ENCODE results near the gene SH3TC1.

Gene SH3TC1

DNA sequence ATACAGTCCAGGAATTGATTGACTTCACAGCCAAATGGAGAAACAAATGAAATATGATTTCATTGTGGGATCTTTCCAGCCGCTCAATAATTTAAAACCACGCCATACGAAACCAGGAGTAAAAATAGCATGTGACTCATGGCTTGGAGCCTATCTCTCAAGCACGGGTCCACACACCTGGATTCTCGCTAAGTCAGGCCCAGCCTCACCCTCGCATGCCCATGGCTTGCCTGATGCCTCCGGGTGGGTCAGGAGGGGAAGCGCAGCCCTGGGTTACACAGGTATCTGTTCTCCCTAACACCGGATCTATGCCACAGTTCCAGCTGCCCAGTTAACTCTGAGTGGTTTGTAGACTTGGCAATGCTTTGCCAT lies 34.9 kb upstream of the SH3TC1 start:
- DNase-seq: no peak

- no peak for DNase-seq
These were observed 34.4 kb upstream of the SH3TC1 start for GRCh38 chr4:8164687-8165086.

DNA sequence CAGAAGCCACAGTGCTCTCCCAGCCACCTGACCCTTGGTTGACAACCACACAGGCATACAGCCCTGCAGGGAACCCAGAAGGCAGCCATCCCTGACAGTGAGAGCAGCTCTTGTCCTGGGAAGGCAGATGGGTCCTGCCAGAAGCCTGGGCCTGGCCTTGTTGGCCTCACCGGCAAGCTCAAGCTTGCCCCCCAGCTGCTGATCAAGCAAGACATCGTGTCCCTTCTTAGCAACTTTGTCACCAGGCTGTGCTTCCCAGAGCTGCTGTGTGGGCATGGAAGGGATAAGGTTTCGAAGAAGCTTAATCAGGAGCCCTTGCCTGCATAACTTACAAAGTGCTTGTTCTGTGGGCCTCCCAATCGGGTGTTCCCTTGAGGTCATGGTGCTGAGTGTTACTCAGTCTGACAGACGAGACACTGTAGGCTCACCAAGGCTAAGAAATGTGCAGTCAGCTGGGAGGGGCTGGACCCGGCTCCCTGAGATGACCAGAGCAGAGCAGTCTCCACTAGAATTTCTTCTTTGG lies 33.7 kb upstream of the SH3TC1 start:
- DNase-seq: no peak

- DNase-seq: no peak
These were observed 31.8 kb upstream of the SH3TC1 start for GRCh38 chr4:8167291-8167690.

DNA sequence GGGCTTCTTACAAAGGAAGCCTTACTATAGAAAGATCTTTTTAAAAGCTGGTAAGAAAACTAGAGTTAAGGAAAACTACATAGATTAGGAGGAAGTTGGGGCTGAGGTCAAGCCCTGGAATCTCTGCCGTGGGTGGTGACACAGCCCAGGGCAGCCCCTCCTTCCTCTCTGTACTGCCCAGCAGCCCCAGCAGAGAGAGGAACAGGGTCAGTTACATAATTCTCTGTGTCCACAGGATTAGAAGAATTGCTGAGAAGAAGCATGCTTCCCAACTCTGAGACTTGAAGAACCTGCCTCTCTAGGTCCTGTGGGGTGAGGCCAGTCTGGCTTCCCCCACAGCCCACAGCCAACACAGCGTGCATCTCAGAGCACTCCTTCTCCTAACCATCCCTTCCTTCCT lies 31.3 kb upstream of the SH3TC1 start:
- no peak for DNase-seq

- no peak for DNase-seq
These were observed 30.9 kb upstream of the SH3TC1 start for GRCh38 chr4:8168232-8168631.

DNA sequence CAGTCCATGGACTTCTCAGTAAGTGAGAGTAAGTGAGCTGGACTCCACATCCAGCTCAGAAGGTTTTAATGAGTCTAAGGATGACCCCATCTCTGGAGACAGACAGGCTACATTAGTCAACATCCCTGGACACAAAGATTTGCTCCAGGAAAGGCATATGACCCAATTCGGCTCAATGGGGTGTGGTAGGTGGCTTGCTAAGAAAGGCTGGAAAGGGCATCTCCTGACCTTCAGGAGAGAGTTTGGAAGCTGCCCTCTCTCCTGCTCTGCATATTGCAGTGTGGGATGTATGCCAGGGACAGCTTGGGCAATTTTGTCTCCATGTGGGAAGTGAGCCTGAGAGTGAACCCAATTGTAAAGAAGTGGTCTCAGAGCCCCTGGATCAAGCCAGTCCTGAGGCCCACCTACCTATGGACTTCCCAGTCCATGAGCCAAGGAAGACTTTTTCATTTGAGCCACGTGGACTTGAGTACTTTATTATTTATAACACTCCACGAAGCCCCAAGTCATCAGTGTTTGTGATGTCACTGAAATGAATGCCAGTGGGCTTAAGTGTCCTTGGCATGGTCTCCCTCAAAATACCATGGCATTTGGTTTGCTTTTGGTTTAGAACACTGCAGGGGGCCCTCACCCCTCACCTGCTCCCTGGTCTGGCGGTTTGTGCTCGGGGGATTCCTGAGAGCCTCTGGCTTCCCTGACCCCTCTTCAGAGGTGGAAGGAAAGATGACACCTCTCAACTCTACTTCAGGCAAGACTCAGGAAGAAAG lies 30.1 kb upstream of the SH3TC1 start:
- DNase-seq: no peak

DNA sequence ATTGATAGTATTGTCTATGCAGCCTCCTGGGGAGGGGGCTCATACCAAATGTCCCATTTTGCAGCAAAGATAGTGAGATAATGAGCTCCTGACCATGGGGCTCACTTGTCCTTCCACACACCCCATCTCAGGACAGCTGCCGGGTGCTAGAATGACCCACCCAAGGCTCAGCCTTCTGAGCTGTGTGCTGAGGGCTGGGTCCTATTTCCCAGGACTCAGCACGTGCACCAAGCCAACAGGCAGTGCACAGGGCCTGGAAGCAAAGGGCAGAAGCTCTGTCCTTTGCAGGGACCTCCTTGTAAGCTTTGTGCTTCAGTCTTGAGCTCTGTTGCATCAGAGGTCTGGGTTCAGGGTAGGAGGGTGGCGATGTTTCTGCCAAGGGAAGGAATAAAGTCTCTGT lies 29.3 kb upstream of the SH3TC1 start:
- no peak for DNase-seq

DNA sequence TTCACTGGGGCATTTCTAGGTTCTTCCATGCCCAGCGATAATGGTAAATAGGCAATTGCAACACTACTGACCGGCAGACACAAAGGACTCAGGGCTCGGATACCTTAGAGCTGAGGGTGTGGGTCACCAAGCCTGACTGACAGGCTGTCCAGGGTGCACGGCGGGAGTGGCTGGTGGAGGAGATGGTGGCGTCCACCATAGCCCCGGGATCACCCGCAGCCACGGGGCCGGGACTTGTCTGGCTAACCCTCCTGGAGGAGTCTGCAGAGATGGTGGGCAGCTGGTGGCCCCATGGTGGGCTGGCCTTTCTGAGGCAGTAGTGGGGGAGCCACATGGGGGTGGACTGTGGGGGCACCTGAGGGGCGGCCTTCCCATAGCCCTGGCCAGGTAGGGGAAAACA lies 28.7 kb upstream of the SH3TC1 start:
- no peak for DNase-seq

DNA sequence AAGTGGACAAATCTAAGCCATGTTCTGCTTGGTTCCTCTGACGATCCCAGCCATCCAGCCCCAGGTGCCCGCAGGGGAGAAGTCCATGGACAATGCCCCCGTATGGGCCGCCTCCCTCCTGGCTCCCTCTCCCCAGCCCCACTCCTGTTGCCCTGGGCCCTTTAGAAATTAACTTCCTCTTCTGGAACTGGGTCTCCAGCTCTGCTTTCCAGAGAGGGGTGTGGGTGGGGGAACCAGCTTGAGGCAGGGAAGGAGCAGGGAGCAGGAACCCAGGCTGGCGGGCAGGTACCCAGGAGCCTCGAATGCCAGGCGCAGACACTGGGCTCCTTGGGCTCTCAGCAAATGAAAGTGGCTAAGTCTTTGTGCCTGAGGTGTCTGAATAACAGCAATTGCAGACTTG lies 27.8 kb upstream of the SH3TC1 start:
- DNase-seq: no peak

DNA sequence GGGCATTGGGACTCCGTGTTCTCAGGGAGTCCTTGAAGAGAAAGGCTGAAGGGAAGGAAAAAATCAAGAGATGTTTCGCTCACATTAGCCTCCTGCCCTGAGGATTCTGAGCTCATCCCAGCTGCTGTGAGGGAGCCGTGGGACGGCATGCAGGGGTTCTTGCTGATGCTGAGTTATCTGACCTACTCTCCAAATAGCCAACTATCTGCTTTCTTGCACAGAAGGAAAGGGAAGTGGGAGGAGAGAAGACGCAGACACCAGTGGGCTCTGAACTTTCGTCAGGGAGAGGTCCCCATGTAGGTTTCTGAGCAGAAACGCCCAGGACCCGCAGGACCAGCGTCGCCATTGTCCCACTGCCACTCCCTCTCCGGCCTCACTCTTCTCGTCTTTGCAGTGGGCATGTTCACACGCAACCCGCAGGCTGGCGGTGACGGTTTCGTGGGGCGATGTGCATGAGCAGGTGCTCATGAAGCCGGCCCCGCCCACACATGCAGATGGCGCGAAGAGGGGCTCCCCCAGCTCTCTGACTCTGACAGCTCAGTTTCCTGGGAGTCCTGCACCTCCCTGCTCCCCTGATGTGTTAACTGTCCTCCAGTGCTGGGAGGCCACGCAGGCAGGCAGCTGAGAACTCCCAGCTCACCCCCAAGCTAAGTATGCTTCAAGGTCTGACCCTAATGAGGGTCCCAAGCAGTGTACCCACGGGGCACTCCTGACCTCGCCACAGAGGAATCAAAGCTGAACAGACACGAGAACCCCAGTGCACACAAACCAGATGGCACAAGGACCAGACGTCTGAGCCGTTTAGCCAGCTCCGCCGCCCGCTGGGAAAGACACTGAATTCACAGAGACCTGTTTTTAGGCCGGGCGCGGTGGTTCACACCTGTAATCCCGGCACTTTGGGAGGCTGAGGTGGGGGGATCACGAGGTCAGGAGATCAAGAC lies 26.8 kb upstream of the SH3TC1 start:
- DNase-seq: no peak

DNA sequence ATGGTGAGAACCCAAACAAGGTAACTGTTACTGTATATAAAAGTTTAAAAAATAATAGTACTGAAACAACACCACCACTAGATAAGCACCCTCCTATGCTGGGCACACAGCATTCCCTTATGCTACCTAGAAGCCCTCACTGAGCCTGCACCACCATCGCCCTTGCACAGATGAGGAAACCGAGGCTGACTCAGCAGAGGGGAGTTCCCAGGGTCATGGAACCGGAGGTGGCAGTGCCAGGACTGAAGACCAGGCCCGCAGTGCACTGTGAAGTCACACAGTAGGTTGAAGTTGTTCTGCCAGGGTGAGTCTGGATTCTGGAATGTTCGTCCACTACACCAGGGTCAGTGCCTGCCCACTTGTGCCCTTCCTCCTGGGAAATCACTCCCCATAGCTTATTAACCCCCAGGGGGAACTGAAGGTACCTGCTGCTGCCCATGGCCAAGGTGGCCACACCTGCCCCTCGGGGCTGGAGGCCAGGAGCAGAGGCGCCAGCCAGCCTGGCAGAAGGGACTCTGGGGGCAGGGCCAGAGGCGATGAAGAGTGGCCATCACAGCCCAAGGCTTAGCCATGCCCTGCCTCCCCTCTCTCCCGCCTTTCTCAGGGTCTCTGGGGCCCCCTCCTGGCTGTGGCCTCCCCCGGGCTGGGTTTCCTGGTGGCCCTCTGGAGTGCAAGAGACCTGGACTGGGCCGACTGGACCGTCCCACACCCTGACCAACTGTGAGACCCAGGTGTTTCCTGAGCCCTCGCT lies 25.4 kb upstream of the SH3TC1 start:
- DNase-seq: no peak

GRCh38 chr4:8174970-8175369 lies 24.1 kb upstream of the SH3TC1 start:
- no peak for DNase-seq

DNA sequence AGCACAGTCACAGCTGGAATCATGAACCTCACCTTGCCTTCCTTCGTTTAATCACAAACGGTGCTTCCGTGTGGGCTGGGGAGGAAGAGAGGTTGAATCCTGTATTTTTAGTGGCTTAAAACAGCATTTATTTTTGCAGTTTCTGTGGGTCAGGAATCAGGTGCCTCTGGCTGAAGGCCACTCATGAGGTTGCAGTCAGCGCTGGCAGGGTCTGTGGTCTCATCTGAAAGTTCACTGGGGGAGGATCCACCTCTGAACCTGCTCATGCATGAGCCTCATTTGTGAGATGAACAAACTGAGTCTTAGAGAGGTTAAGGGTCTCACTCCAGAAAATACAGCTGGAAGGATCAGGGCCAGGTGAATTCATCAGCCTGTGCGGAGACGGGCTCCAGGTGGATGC lies 23.4 kb upstream of the SH3TC1 start:
- no peak for DNase-seq

DNA sequence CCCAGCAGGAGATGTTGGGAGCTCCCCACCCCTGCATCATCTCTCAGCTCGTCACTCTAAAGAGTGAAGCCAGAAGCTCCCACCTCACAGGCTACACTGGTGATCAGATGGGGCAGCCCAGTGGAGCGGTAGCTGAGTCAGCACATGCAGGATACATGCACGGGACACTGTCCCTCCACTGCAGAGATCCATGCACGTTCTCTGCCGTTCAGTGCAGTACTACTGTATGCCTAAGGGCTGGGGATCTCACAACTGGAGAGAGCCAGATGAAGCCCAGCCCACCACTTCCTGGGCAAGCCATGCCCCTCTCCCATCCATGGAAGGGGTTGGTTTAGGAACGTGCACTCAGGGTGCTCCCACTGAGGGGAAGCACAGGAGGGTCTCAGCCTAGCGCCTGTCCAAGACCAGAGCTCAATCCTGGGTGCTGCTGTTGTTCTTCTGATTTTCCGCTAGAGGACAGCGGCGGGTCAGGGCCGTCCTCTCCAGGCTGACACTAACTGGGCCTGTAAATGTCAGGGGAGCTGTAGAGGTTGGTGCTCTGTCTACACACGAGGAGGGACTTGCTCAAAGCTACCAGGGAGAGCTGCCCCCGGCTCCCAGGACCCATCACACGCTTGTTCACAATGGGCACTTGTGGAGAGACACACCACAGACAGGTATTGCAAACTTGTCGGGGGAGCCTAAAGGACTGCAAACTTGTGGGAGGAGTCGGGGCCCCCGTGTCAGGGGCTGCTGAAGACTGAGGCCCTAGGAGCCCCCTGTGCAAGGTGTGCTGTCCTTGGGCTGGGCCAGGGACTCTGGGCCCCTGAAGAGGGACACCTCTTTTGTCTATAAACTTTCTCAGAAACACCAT lies 22.3 kb upstream of the SH3TC1 start:
- peak; percentile 31 for DNase-seq

GRCh38 chr4:8177552-8177951 lies 21.5 kb upstream of the SH3TC1 start:
- DNase-seq: no peak

- DNase-seq: no peak
These were observed 21.1 kb upstream of the SH3TC1 start for GRCh38 chr4:8177956-8178355.

GRCh38 chr4:8179074-8179473 lies 20.0 kb upstream of the SH3TC1 start:
- DNase-seq: no peak

DNA sequence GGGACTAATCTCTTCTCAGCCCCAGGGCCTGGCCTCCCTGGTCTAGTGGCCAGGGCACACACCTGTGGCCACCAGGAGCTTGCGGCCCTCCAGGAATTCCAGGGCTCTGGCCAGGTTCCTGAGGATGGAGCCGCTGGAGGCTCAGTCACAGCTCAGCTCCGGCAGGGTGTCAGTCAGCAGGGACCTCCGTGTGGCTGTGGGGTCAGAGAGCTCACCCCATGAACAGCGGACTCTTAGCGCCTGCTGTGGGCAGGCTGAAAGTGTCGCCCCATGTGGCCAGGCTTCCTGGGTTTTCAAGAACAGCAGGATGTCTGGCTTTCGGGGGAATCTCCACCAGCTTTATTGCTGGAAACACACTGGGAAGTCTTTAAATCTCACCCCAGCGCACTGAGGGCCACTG lies 19.3 kb upstream of the SH3TC1 start:
- no peak for DNase-seq

GRCh38 chr4:8180310-8181093 lies 18.6 kb upstream of the SH3TC1 start:
- no peak for DNase-seq

- no peak for DNase-seq
These were observed 18.0 kb upstream of the SH3TC1 start for GRCh38 chr4:8181119-8181518.

GRCh38 chr4:8181844-8182243 lies 17.2 kb upstream of the SH3TC1 start:
- DNase-seq: no peak
